Islet of Langerhans (tissue), 1 donor: ENCODE data around the gene HOXD11.

ENCODE experiments used
- FAIRE-seq: peaks from one replicate; lab custom pipeline; 2011; peaks lifted over from hg19 to GRCh38; lab: Jason Lieb, UNC

The HOXD11 gene

GRCh38 chr2:176106581-176107539 is at the start of gene HOXD11:
Gene HOXD11 (plus strand): TSS chr2:176107280. CDS start chr2:176107356, 76 bp downstream.
- no peak for FAIRE-seq

GRCh38 chr2:176063958-176064357 is 43.1 kb upstream of the HOXD11 start:
- no peak for FAIRE-seq

GRCh38 chr2:176066645-176067588 is 40.2 kb upstream of the HOXD11 start:
- no peak for FAIRE-seq

- no peak for FAIRE-seq
Observed at GRCh38 chr2:176067589-176068418, 39.3 kb upstream of the HOXD11 start.

- FAIRE-seq = no peak
Observed at GRCh38 chr2:176068419-176068832, 38.7 kb upstream of the HOXD11 start.

GRCh38 chr2:176071330-176072291 is 35.5 kb upstream of the HOXD11 start:
- no peak for FAIRE-seq

- FAIRE-seq = no peak
Observed at GRCh38 chr2:176072292-176072669, 34.8 kb upstream of the HOXD11 start.

GRCh38 chr2:176072951-176073904 is 33.9 kb upstream of the HOXD11 start:
- no peak for FAIRE-seq

GRCh38 chr2:176074919-176075425 is 32.1 kb upstream of the HOXD11 start:
- FAIRE-seq = no peak

- no peak for FAIRE-seq
Observed at GRCh38 chr2:176075481-176075880, 31.6 kb upstream of the HOXD11 start.

GRCh38 chr2:176076063-176076462 is 31.0 kb upstream of the HOXD11 start:
- FAIRE-seq = no peak

GRCh38 chr2:176076796-176077195 is 30.3 kb upstream of the HOXD11 start:
- FAIRE-seq = no peak

- FAIRE-seq = no peak
Observed at GRCh38 chr2:176078541-176079284, 28.4 kb upstream of the HOXD11 start.

GRCh38 chr2:176079285-176079830 is 27.7 kb upstream of the HOXD11 start:
- FAIRE-seq = no peak

- no peak for FAIRE-seq
Observed at GRCh38 chr2:176079831-176080539, 27.1 kb upstream of the HOXD11 start.

GRCh38 chr2:176080540-176081375 is 26.3 kb upstream of the HOXD11 start:
- no peak for FAIRE-seq

GRCh38 chr2:176081376-176081836 is 25.7 kb upstream of the HOXD11 start:
- FAIRE-seq = no peak
